OCI-LY7 (cell line): ENCODE measurements around the gene GPC3.

Experiments used
- CTCF ChIP-seq: fragments of 200-600 bp; sonication (generic); conservative IDR thresholded peaks from 2 replicates; pipeline ENCODE4 v1.5.1; 2014; ENCODE audit warnings: mild to moderate bottlenecking, antibody characterized with exemption, low read length, moderate library complexity, mixed read lengths
- EZH2phosphoT487 ChIP-seq: fragments of 200-600 bp; sonication (generic); IDR thresholded peaks from 2 replicates; pipeline ENCODE4 v1.6.1; 2018; ENCODE audit warnings: low read depth, borderline replicate concordance, mild to moderate bottlenecking, mixed run types, antibody characterized with exemption, low read length, moderate library complexity, mixed read lengths

DNA sequence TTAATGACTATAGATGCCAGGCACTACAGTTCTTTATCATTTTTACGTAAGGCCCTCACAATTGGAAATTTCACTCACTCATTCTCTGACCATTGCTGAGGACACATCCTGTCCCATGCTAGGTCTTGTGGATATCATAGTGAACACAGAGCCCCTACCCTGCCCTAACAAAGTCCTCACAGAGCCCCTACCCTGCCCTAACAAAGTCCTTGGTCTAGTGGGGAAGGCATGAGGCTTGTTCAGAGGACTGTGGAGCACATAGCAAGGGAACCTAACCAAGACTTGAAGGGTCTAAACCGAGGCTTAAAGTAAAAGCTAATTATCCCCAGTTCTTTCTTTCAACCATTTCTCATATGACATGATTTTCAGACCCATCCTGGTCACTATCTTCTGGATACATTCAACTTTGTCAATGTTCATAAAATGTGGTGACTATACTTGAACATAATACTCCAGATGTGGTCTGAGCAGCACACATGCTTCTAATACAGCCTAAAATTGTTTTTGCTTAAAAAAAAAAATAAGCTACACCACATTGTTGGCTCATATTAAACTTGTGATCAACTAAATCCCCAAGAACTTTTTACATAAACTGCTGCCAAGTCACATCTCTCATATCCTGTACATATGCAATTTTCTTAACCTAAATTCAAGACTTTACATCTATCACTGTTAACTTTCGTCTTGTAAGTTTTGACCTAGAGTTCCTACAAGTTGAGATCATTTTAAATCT is 77.0 kb downstream of the GPC3 start:
- TF ChIP-seq CTCF (no peak), EZH2phosphoT487 (no peak)
